HCT116 (cell line): ENCODE data around the gene SLC43A3. TPM values are rescaled to one million over a fixed set of nuclear protein-coding genes. Genes with fewer than 3 reads are reported as not detected.

Experiments
- ATAC-seq: fragments of 200-7000 bp; cut with Tn5 transposase; 2 replicates; pipeline ENCODE4 v1.9.1; 2020; ENCODE audit warnings: mild to moderate bottlenecking, moderate library complexity
- BruUV-seq: library from RNA; stranded (reverse); fragments of 400-500 nt; replicated peaks from 2 replicates; lab custom pipeline; 2021; lab: Mats Ljungman, UMichigan
- CTCF ChIA-PET: fragments of 300-600 bp; sonication (Branson Sonifier 250); formaldehyde crosslinking; loops from one replicate; lab custom pipeline; 2021; ENCODE audit warnings: antibody characterized with exemption; lab: Charles Lee
- POLR2A ChIA-PET: fragments of 300-600, 350-600 bp; sonication (Branson Sonifier 250); formaldehyde crosslinking; loops from one replicate; lab custom pipeline; 2021; ENCODE audit warnings: antibody characterized with exemption; lab: Charles Lee
- RAD21 ChIA-PET, 2 experiments: fragments of 300-600 bp; sonication (Branson Sonifier 250); formaldehyde crosslinking; loops; one replicate each; lab custom pipeline; 2023; ENCODE audit warnings: low total read pairs in 2 of 2; ENCODE audit not compliant: uncharacterized antibody in 2 of 2, unreplicated experiment in 2 of 2, low non-redundant PET in 1 of 2; lab: Charles Lee
- DNase-seq: peaks from one replicate; pipeline ENCODE4 v3.0.0-alpha.2; 2010; ENCODE audit warnings: low read depth, low spot score
- H2AFZ ChIP-seq: fragments of 200-600 bp; shearing (Covaris generic), sonication (generic); 2 replicates; pipeline ENCODE4 v1.6.1; 2017; ENCODE audit warnings: low read depth, mixed run types, mixed read lengths, antibody characterized with exemption, low read length; ENCODE audit not compliant: poor library complexity, severe bottlenecking
- H3K27ac ChIP-seq: 2 replicates; pipeline ENCODE4 v1.5.1; 2012; ENCODE audit warnings: low read depth, low read length
- H3K27me3 ChIP-seq: fragments of 200-600 bp; sonication (generic); 2 replicates; pipeline ENCODE4 v1.6.1; 2016; ENCODE audit warnings: mixed run types, low read length, mixed read lengths; ENCODE audit not compliant: insufficient read depth
- H3K36me3 ChIP-seq, 2 experiments: fragments of 200-500 bp in 1 of 2; fragments of 200-600 bp in 1 of 2; sonication (Bioruptor generic) in 1 of 2; sonication (generic) in 1 of 2; 2 replicates each; pipeline versions ENCODE4 v1.5.1 to v1.6.1; 2014 to 2016; ENCODE audit warnings: low read length in 2 of 2, inconsistent platforms in 1 of 2, mixed read lengths in 1 of 2, mixed run types in 1 of 2; ENCODE audit not compliant: insufficient read depth in 2 of 2, control insufficient read depth in 1 of 2
- H3K4me1 ChIP-seq, 2 experiments: fragments of 200-600 bp in 1 of 2; sonication (generic) in 1 of 2; 2 replicates each; pipeline versions ENCODE4 v1.5.1 to v1.6.1; 2012 to 2017; ENCODE audit warnings: low read length in 2 of 2, inconsistent platforms in 1 of 2, mild to moderate bottlenecking in 1 of 2, mixed read lengths in 1 of 2, mixed run types in 1 of 2, moderate library complexity in 1 of 2; ENCODE audit not compliant: insufficient read depth in 2 of 2, control insufficient read depth in 1 of 2
- H3K4me2 ChIP-seq: fragments of 200-600 bp; sonication (generic); 2 replicates; pipeline ENCODE4 v1.6.1; 2017; ENCODE audit warnings: mixed run types, low read length, mixed read lengths
- H3K4me3 ChIP-seq, 2 experiments: fragments of 200-600 bp in 1 of 2; sonication (generic) in 1 of 2; replicated peaks in 1 of 2; 2 replicates each; pipeline ENCODE4 v1.5.1; 2011 to 2016; ENCODE audit warnings: low read length in 2 of 2, control low read depth in 1 of 2, low read depth in 1 of 2, mild to moderate bottlenecking in 1 of 2, mixed read lengths in 1 of 2, mixed run types in 1 of 2
- H3K79me2 ChIP-seq: fragments of 200-600 bp; sonication (generic); 2 replicates; pipeline ENCODE4 v1.6.1; 2017; ENCODE audit warnings: mild to moderate bottlenecking, mixed run types, low read length, moderate library complexity, mixed read lengths; ENCODE audit not compliant: insufficient read depth
- H3K9ac ChIP-seq: fragments of 200-600 bp; sonication (generic); 2 replicates; pipeline ENCODE4 v1.6.1; 2016; ENCODE audit warnings: low read length, mixed read lengths
- H3K9me2 ChIP-seq: fragments of 200-600 bp; sonication (generic), shearing (Covaris generic); 2 replicates; pipeline ENCODE4 v1.6.1; 2017; ENCODE audit warnings: mixed run types, mild to moderate bottlenecking, moderate library complexity; ENCODE audit not compliant: insufficient read depth
- H3K9me3 ChIP-seq, 2 experiments: fragments of 200-500 bp in 1 of 2; fragments of 200-600 bp in 1 of 2; sonication (Bioruptor generic) in 1 of 2; sonication (generic) in 1 of 2; 2 replicates each; pipeline ENCODE4 v1.6.1; 2014 to 2017; ENCODE audit warnings: low read length in 2 of 2, mixed read lengths in 2 of 2, inconsistent platforms in 1 of 2, low read depth in 1 of 2, mild to moderate bottlenecking in 1 of 2, mixed run types in 1 of 2, moderate library complexity in 1 of 2; ENCODE audit not compliant: control insufficient read depth in 1 of 2, insufficient read depth in 1 of 2
- H4K20me1 ChIP-seq: fragments of 200-600 bp; sonication (generic), shearing (Covaris generic); 2 replicates; pipeline ENCODE4 v1.6.1; 2017; ENCODE audit warnings: mixed run types, mild to moderate bottlenecking, moderate library complexity; ENCODE audit not compliant: insufficient read depth
- ATF3 ChIP-seq: IDR thresholded peaks from 2 replicates; pipeline ENCODE4 v1.6.1; 2012
- CEBPB ChIP-seq: IDR thresholded peaks from 2 replicates; pipeline ENCODE4 v1.6.1; 2012; ENCODE audit warnings: low read depth
- EGR1 ChIP-seq: IDR thresholded peaks from 2 replicates; pipeline ENCODE4 v1.6.1; 2012; ENCODE audit warnings: low read depth
- FOSL1 ChIP-seq: IDR thresholded peaks from 2 replicates; pipeline ENCODE4 v1.6.1; 2012; ENCODE audit warnings: low read depth
- JUND ChIP-seq: IDR thresholded peaks from 2 replicates; pipeline ENCODE4 v1.6.1; 2012
- POLR2A ChIP-seq: IDR thresholded peaks from 2 replicates; pipeline ENCODE4 v1.7.0; 2011; ENCODE audit warnings: borderline replicate concordance; ENCODE audit not compliant: insufficient read depth, insufficient read length; ENCODE audit errors: extremely low read depth
- RAD21 ChIP-seq: IDR thresholded peaks from 2 replicates; pipeline ENCODE4 v1.6.1; 2012; ENCODE audit warnings: low read depth, mild to moderate bottlenecking
- REST ChIP-seq: IDR thresholded peaks from 2 replicates; pipeline ENCODE4 v1.6.1; 2012; ENCODE audit warnings: low read depth
- SIN3A ChIP-seq: IDR thresholded peaks from 2 replicates; pipeline ENCODE4 v1.6.1; 2012; ENCODE audit warnings: low read depth
- SP1 ChIP-seq: IDR thresholded peaks from 2 replicates; pipeline ENCODE4 v1.6.1; 2012; ENCODE audit warnings: low read depth
- SRF ChIP-seq: IDR thresholded peaks from 2 replicates; pipeline ENCODE4 v1.6.1; 2012; ENCODE audit warnings: low read depth
- TCF7L2 ChIP-seq: IDR thresholded peaks from 2 replicates; pipeline ENCODE4 v1.7.0; 2011; ENCODE audit warnings: borderline replicate concordance, inconsistent platforms; ENCODE audit not compliant: insufficient read depth, insufficient read length; ENCODE audit errors: extremely low read depth
- ZBTB33 ChIP-seq: IDR thresholded peaks from 2 replicates; pipeline ENCODE4 v1.6.1; 2011; ENCODE audit warnings: mild to moderate bottlenecking, low read length, moderate library complexity; ENCODE audit not compliant: insufficient replicate concordance; ENCODE audit errors: extremely low read depth
- ZNF274 ChIP-seq: fragments of 200-500 bp; sonication (Bioruptor generic); IDR thresholded peaks from 2 replicates; pipeline ENCODE4 v1.6.1; 2014; ENCODE audit warnings: mild to moderate bottlenecking, low read depth, low read length, inconsistent platforms
- intact Hi-C: fragments of 100-400 bp; cut with micrococcal nuclease; formaldehyde crosslinking; loops from 2 replicates; pipeline ENCODE4 v1.10.0; 2022
- total RNA-seq: library from RNA; stranded (reverse); gene quantifications from one replicate; pipeline ENCODE4 v1.2.1, GENCODE V29; 2021; ENCODE audit not compliant: unreplicated experiment

The SLC43A3 gene
- total RNA-seq, 1 experiment from 2014 or later = 36.9 TPM

GRCh38 chr11:57424137-57424791 is 2.7 kb downstream of the SLC43A3 start:
- H4K20me1 ChIP-seq = no peaks in the 10 kb centered on the region
- H2AFZ ChIP-seq = no peak overlapping the region
- no peaks in the 10 kb centered on the region for H3K9me2 ChIP-seq
- TF ChIP-seq SP1 = no peak
- no peak for TF ChIP-seq FOSL1
- TF ChIP-seq SRF = no peak
- no peak for TF ChIP-seq RAD21
- TF ChIP-seq SIN3A = no peak
- TF ChIP-seq, all 23 proteins: peak for 0
- H3K27me3 ChIP-seq = peaks cover 7% of the 10 kb centered on the region
- H3K9me3 ChIP-seq = no peaks in the 10 kb centered on the region
- intact Hi-C loops = no loop called here
- ChIA-PET CTCF (no interaction called here), RAD21 (no interaction called here), POLR2A (no interaction called here)
- BruUV-seq = no TSS peak
- H3K4me1 ChIP-seq = peaks cover 9 to 21% of the 10 kb centered on the region in 2 experiments
- peaks cover 8% of the 10 kb centered on the region; the same call in 1 of the 2 replicates for H3K79me2 ChIP-seq
- H3K9ac ChIP-seq = no peak overlapping the region
- DNase-seq = no peak
- no peak overlapping the region for H3K4me2 ChIP-seq
- no peak for ATAC-seq
- no peaks in the 10 kb centered on the region; a peak in 1 of 4 replicates for H3K36me3 ChIP-seq
- H3K4me3 ChIP-seq = no peak overlapping the region
- H3K27ac ChIP-seq = no peak overlapping the region

- peaks cover 9 to 21% of the 10 kb centered on the region in 2 experiments for H3K4me1 ChIP-seq
- ATAC-seq (no peak), DNase-seq (no peak)
- no peaks in the 10 kb centered on the region for H3K9me3 ChIP-seq
- H3K9me2 ChIP-seq = no peaks in the 10 kb centered on the region
- ChIA-PET POLR2A (no interaction called here), CTCF (no interaction called here), RAD21 (no interaction called here)
- intact Hi-C loops = no loop called here
- no TSS peak for BruUV-seq
- no peaks in the 10 kb centered on the region for H4K20me1 ChIP-seq
- H3K79me2 ChIP-seq = peaks cover 8% of the 10 kb centered on the region; the same call in 1 of the 2 replicates
- H3K27ac ChIP-seq = no peak overlapping the region
- H3K9ac ChIP-seq = no peak overlapping the region
- no peaks in the 10 kb centered on the region; a peak in 1 of 4 replicates for H3K36me3 ChIP-seq
- H3K4me3 ChIP-seq = no peak overlapping the region
- no peak overlapping the region for H3K4me2 ChIP-seq
- H3K27me3 ChIP-seq = no peaks in the 10 kb centered on the region; the same call in 1 of the 2 replicates
- H2AFZ ChIP-seq = no peak overlapping the region
- TF ChIP-seq ATF3 (no peak), REST (no peak), SP1 (no peak), JUND (no peak), ZNF274 (no peak), TCF7L2 (no peak), ZBTB33 (no peak), POLR2A (no peak), CEBPB (no peak), EGR1 (no peak)
Observed at GRCh38 chr11:57422669-57423068, 4.3 kb downstream of the SLC43A3 start.
